ENCODE results near the gene FCN1. TPM values are rescaled to one million over a fixed set of nuclear protein-coding genes. Genes with fewer than 3 reads are reported as not detected.

Gene FCN1
- total RNA-seq, 1 donor from 2014 or later = not detected

DNA sequence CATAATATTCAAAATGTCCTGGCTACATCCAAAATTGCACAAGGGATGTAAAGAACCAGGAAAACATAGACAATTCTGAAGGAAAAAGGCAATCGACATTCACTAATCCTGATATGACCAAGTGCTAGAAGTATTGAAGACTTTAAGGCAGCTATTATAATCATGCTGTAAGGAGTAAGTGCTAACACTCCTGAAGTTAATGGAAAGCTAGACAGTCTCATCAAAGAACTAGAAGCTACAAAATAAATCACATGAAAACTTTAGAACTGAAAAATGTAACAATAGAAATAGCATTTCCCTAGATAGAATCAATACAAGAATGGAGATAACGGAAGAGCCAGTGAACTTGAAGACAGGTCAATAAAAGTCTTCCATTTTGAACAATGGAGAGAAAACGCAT lies 18.5 kb downstream of the FCN1 start:
- H3K4me3 ChIP-seq (ENCODE audit: low read depth, low read length) = no peak overlapping the region
- no peak for DNase-seq (ENCODE audit: low read depth)
- TF ChIP-seq, protein P1, sequence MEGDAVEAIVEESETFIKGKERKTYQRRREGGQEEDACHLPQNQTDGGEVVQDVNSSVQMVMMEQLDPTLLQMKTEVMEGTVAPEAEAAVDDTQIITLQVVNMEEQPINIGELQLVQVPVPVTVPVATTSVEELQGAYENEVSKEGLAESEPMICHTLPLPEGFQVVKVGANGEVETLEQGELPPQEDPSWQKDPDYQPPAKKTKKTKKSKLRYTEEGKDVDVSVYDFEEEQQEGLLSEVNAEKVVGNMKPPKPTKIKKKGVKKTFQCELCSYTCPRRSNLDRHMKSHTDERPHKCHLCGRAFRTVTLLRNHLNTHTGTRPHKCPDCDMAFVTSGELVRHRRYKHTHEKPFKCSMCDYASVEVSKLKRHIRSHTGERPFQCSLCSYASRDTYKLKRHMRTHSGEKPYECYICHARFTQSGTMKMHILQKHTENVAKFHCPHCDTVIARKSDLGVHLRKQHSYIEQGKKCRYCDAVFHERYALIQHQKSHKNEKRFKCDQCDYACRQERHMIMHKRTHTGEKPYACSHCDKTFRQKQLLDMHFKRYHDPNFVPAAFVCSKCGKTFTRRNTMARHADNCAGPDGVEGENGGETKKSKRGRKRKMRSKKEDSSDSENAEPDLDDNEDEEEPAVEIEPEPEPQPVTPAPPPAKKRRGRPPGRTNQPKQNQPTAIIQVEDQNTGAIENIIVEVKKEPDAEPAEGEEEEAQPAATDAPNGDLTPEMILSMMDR (IDR thresholded peaks at IDR 0.05; ENCODE audit: insufficient read depth, low read length, poor library complexity, severe bottlenecking) = no peak

DNA sequence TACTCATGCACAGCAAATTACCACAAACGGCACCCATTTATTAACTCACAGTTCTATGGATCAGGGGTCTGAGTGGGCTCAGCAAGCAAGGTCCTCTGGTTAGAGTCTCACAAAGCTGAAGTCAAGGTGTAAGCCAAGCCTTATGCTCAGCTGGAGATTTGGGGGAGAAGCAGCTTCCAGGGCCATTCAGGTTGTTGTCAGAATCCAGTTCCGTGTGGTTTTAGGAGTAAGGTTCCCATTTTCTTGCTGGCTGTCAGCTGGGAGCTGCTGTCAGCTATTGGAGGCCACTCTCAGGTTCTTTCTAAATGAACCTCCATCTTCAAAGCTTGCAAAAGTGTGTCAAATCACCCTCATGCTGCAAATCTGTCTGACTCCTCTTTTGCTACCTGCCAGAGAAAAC lies 19.4 kb downstream of the FCN1 start:
- Histone ChIP-seq H3K27me3 (ENCODE audit: control insufficient read depth, insufficient read depth, low read length) (no peaks in the 10 kb centered on the region), H3K36me3 (ENCODE audit: control insufficient read depth, insufficient read depth, low read length) (no peaks in the 10 kb centered on the region), H3K4me3 (ENCODE audit: low read depth, low read length) (no peak overlapping the region)
- DNase-seq (ENCODE audit: low read depth) = no peak
- TF ChIP-seq, protein P1 (IDR thresholded peaks at IDR 0.05; ENCODE audit: insufficient read depth, low read length, poor library complexity, severe bottlenecking) = no peak

More for the DNA sequence above, 18.5 kb downstream of the FCN1 start:
- Histone ChIP-seq H3K36me3 (ENCODE audit: control insufficient read depth, insufficient read depth, low read length) (no peaks in the 10 kb centered on the region), H3K27me3 (ENCODE audit: control insufficient read depth, insufficient read depth, low read length) (no peaks in the 10 kb centered on the region)

DNA sequence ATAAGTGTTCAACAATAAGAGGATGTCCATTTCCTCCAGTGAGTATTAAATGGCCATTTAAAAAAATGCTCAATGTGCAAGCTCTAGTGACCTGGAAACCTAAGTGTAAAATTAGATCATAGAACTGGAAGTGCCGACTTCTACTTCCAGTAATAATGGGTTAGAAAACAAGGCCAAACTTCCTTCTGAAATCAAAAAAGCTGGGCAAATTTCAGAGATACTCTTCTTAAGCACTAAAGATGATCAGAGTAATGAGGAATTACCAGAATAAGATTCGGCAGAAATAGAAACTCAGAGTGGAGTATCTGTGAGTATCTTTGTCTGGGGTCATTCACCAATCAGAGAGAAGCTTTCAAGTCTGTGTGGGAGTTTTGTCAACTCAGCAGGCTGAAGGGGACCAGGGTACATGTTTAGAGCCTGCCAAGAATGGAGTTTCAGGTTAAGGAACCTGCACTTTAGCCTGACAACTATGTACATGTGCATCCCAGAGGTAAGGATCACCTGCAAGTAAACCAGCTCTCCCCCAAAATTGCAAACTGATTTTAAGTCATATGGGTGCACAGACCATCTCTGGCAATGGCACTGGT lies 20.0 kb downstream of the FCN1 start:
- DNase-seq (ENCODE audit: low read depth) = no peak
- TF ChIP-seq, protein P1 (IDR thresholded peaks at IDR 0.05; ENCODE audit: insufficient read depth, low read length, poor library complexity, severe bottlenecking) = no peak
- no peaks in the 10 kb centered on the region for H3K27me3 ChIP-seq (ENCODE audit: control insufficient read depth, insufficient read depth, low read length)
- H3K4me3 ChIP-seq (ENCODE audit: low read depth, low read length) = no peak overlapping the region
- H3K36me3 ChIP-seq (ENCODE audit: control insufficient read depth, insufficient read depth, low read length) = no peaks in the 10 kb centered on the region

DNA sequence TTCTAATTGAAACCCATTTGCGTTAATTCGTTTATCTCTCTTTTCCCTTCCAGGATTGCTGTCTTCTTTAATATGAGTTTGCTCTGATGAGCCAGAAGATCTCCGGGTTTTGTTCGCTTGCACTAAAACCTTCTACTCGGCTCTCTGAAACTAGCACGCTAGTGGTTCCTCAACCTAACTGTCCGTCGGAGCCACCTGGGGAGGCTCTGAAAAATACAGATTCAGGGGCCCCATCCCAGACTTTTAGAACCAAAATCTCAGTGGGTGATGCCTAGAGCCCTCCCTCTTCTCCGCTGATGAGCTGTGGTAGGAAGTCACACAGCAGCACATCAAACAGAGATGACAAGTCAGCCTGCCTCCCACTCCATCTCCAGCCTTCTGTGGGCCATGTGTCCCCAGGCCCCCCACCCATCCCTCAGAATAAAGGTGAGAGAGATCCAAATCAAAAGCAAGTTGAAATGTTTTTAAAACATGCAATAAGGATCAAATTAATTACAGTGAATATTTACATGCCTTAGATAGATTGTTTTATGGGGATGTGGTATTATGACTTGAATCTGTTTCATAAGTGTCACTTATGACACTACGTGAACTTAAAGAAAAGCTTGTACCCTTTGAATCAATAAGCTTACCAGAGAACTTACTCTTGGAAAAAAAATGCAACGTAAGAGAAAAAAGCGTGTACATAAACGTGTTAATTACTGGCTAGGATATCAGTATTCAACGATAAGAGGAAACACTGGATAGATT lies 20.7 kb downstream of the FCN1 start:
- TF ChIP-seq, protein P1 (IDR thresholded peaks at IDR 0.05; ENCODE audit: insufficient read depth, low read length, poor library complexity, severe bottlenecking) = no peak
- H3K27me3 ChIP-seq (ENCODE audit: control insufficient read depth, insufficient read depth, low read length) = no peaks in the 10 kb centered on the region
- no peak for DNase-seq (ENCODE audit: low read depth)
- H3K36me3 ChIP-seq (ENCODE audit: control insufficient read depth, insufficient read depth, low read length) = no peaks in the 10 kb centered on the region
- no peak overlapping the region for H3K4me3 ChIP-seq (ENCODE audit: low read depth, low read length)

DNA sequence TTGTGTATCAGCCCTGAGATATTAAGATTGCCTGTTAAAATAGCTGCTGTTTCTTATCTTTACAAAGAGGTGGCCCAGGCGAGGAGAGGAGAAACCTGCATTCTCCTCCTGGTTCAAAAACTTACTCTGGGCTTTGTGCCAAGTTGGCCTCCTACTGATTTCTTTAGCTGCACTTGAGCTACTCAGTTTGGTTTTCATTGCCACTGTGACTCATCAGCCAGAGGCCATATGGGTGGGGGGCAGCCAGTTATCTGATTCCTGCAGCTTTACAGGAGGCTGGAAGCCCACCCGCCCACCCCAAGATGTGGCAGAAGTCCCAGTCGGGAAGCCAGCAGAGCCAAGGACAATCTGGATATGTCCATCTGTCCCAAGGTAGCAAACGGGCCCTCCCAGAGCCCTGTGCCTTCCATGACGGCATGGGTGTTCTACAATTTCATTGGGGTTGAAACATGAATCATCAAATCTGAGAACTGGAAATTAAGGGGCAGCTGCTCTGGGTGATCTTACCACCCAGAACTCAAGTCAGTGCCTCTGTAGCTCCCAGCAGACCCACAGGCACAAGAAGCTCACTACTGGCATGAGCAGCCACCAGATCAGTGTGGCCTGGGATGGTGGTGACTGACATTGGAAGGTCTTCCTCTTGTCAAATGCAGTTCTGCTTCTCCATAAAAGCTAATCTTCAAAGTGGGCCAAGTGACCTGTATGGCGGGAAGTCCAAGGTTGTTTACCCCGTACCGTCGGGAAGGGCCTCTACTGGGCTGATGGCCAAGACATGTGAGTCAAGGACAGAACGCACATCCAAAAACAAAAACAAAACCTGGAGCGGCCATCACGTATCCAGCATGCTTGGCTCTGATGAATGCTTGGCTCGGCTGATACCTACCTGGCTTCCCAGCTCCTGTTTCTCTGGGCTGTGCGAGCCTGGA lies 21.5 kb downstream of the FCN1 start:
- no peaks in the 10 kb centered on the region for H3K36me3 ChIP-seq (ENCODE audit: control insufficient read depth, insufficient read depth, low read length)
- DNase-seq (ENCODE audit: low read depth) = no peak

More for the DNA sequence above, 21.5 kb downstream of the FCN1 start:
- Histone ChIP-seq H3K27me3 (ENCODE audit: control insufficient read depth, insufficient read depth, low read length) (no peaks in the 10 kb centered on the region), H3K4me3 (ENCODE audit: low read depth, low read length) (no peak overlapping the region)
- TF ChIP-seq, protein P1 (IDR thresholded peaks at IDR 0.05; ENCODE audit: insufficient read depth, low read length, poor library complexity, severe bottlenecking) = no peak

Measured in kidney epithelial cell (primary cell).